Frontal cortex (tissue), 4 donors: ENCODE data around the gene MAP1LC3B. TPM values are rescaled to one million over a fixed set of nuclear protein-coding genes. Genes with fewer than 3 reads are reported as not detected.

Source experiments
- DNase-seq, 2 donors: peaks; one replicate each; pipeline ENCODE4 v3.0.0; 2012; ENCODE audit warnings: low spot score in 2 of 2
- FAIRE-seq: peaks from 2 replicates; lab custom pipeline; 2012; peaks lifted over from hg19 to GRCh38; lab: Jason Lieb, UNC
- total RNA-seq: library from RNA; depleted of rRNA; stranded (reverse); fragments of >200 nt; gene quantifications from one replicate; pipeline ENCODE4 v1.2.3, GENCODE V29; 2014
- donor health status: control.
- donor health status: control.
- donor health status: control.

MAP1LC3B gene
- total RNA-seq, 1 donor from 2014 or later, result 24.5 TPM

DNA sequence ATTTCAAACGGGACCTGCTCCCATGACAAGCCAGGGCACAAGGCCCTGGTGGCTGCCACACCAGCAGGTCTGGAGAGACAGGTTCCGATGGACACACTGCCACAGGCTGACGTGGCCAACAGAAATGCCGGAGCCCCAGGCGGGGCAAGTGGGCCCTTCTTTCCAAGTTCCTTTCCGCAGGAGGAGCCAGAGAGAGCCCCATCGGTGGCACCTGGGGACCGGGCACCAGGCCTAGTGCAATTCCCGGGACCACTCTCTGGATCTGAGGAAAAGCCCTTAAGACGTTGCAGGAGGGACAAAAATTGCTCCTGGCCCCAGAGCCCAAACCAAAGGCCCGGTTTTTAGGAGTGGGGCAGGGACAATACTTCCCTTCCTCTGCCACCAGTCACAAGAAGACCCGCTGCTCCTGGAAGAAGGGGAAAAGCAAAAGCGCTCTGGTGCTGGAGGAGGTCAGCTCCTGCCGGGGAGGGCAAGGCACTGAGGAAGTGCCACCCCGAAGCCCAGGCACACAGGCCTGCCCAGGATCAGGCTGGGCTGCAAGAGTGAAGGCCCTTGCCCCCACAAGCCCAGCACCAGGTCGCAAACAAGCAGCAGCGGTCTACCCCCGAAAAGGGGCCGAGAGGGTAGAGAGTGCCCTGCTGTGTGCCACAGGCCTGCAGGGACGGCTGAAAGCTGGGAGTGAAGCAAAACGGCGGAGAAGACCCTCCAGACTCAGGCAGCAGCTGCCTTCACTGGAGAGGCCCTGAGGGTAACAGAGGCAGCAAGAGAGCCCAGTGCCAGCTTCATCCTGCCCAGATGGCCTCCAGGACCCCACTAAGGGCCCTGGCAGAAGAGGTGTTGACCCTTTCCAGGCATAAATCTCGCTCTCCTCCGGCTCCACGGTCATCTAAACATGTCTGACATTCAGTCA lies 29.1 kb downstream of the MAP1LC3B start:
- FAIRE-seq (no peak), DNase-seq (no peak)

- FAIRE-seq (no peak), DNase-seq (no peak)
These were observed 30.0 kb downstream of the MAP1LC3B start for GRCh38 chr16:87422106-87422505.

DNA sequence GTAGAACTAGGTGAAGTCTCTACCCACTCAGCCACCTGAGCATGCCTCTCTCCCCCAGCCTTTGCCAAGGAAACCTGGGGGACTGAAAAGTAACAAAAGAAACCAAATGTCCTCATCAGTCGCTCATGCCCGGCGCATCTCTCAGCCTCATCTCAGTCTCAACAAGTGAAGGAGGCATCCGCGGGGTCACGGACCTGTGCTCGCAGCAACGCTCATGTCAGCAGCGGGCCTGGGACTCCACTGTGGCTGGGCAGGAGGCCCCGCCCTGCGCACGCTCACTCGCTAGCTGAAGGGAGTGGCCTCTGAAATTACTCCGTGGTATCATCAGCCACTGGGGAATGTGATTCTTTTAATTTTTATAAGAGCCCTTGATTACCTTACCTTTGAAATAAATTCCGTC lies 31.3 kb downstream of the MAP1LC3B start:
- no peak for FAIRE-seq

GRCh38 chr16:87424266-87424665 lies 32.1 kb downstream of the MAP1LC3B start:
- FAIRE-seq (no peak), DNase-seq (no peak)

More for the DNA sequence above, 31.3 kb downstream of the MAP1LC3B start:
- DNase-seq, result no peak

DNA sequence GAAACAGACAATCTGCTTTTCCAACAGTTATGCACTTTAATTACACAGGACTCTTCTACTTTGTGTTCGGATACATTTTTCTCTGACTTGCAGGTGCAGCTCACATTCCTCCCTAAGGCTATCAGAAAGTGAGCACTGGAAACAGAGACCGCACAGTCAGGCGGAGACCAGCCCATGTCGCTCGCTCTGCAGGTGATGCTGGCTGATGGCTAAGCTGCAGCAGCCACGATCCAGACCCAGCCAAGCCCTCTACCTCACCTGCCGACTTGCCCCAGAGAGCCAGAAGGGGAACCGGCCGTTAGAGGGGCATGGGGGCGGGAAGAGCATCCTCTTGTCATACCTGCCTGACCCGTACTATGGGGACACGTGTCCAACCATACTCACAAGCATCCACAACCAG lies 33.8 kb downstream of the MAP1LC3B start:
- DNase-seq (no peak), FAIRE-seq (no peak)

GRCh38 chr16:87426423-87427215 lies 34.5 kb downstream of the MAP1LC3B start:
- no peak for FAIRE-seq

DNA sequence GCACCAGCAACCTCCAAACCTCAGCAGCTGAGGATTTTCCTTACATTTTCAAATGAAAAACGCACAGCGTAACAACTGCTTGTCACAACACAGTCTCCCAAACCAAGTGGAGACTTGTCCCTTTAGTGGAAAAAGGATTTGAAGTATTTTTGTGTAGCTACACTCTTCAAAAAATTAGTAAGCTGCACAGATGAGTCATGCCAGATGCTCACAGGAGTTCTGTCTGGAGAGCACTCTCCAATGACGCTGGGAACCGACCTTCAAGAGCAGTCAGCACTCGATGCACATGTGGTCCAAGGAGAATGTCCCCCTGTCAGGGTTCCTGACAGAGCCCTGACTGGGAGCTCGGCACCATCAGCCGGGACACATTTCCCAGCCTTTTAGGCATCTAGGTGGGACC lies 39.8 kb downstream of the MAP1LC3B start:
- FAIRE-seq (no peak), DNase-seq (no peak)

More at GRCh38 chr16:87426423-87427215, 34.5 kb downstream of the MAP1LC3B start:
- DNase-seq, result no peak

DNA sequence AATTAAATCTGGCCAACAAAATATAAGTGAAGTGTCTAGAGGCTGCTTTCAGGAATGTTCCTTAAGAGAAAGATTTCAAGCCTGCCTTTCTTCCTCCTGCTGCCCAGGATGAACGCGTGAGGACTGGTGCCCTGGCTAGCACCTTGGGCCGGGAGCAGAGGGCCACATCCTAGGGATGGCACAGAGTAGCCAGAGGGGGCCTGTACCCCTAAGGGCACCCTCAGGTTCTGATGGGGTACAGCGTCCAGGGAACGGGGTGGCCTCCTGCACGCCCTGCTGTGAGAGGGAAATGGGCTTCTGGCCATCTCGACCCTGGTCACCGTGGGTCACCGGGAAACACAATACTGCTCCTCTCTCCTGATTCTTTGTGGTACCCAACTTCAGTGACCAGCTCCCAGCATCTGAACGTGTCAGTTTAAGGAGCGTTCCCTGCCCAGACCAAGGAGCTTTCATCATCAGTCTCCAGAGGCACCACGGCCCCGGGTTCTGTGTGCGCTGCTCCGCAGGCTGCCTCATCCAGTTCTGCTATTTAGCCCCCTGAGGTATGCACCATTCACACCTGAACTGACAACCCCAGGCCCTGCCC lies 40.3 kb downstream of the MAP1LC3B start:
- FAIRE-seq (no peak), DNase-seq (no peak)

DNA sequence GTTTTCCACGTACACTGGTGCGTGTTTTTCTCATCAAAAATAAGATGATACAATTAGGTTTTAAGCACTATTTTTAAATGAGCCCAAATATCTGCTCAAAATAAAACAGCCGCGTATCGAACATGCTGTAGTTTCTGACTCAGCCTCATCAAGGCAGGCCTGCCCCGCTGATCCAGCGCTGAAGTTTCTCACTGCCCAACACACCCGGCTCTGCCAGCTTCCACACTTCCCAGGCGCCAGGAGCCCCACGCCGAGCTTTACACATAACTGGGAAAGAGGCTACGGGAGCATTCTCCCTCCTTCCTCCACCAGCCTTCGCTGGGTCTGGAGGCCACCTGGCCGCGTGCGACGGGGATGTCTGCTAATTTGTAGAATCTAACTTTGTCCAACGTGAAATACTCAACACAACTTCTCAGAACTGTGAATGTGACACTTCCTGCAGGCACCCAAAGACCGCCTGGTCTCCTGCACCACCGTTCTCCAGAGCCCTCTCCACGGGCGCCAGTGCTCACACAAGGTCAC lies 42.1 kb downstream of the MAP1LC3B start:
- DNase-seq (no peak), FAIRE-seq (no peak)

DNA sequence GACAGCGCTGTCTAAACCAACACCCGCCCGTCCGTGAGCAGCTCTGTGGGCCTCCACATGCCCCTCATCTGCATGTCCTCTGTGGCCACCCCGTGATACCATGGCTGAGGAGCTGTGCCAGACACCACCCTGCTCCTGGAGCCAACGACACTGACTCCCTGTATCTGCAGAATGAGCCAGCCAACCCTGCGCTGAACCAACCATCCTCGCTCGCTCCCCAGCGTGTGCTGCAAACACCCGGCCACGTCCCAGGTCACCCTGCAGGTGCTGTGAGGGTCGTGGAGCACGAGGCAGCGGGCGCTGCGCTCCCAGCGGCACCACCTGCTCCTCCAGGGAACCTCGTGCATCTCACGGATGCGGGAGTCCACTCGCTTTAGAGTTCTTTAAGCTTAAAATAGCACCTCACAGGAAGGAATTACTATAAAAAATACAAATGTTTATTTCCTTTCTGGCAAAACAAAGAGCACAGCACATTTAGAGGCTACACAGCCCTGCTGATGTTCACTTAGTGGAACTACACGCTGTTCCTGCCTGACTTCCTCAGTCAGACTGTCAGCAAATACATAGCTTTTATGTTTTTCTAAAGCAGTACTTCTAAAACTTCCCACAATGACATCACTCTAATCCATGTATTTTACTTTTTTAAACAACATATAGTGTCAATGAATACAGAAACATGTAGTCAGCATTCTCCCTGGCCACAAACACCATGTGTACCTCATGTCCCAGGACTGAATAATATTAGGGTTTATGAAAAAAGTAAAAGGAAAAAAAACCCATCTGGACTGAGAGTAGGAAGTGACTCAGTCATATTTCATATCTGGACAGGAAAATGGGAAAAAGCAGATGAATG lies 43.5 kb downstream of the MAP1LC3B start:
- no peak for FAIRE-seq

GRCh38 chr16:87436225-87437172 lies 44.4 kb downstream of the MAP1LC3B start:
- FAIRE-seq, result no peak
- no peak for DNase-seq

More for the DNA sequence above, 43.5 kb downstream of the MAP1LC3B start:
- no peak for DNase-seq

GRCh38 chr16:87437327-87437726 lies 45.2 kb downstream of the MAP1LC3B start:
- no peak for FAIRE-seq
- no peak for DNase-seq

GRCh38 chr16:87437911-87438610 lies 45.9 kb downstream of the MAP1LC3B start:
- DNase-seq (no peak), FAIRE-seq (no peak)

- DNase-seq, result no peak
- FAIRE-seq, result no peak
These were observed 46.5 kb downstream of the MAP1LC3B start for GRCh38 chr16:87438611-87438985.

GRCh38 chr16:87439926-87440325 lies 47.8 kb downstream of the MAP1LC3B start:
- FAIRE-seq (no peak), DNase-seq (no peak)

- no peak for FAIRE-seq
- DNase-seq, result no peak
These were observed 49.9 kb downstream of the MAP1LC3B start for GRCh38 chr16:87441886-87442580.

DNA sequence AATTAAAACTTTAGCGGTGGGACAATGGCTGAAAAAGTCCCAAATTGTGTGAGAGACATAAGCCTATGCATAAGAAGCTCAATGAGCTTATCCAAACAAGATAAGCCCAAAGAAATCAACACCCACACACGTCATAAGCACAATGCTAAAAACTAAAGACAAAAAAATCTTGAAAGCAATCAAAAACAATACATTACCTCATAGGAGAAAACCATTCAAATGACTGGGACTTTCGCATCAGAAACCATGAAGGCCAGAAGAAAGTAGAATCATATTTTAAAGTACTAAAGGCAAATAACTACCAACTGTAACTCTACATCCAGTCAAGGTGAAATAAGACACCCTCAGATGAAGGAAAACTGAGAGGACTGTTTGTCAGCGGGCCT lies 50.4 kb downstream of the MAP1LC3B start:
- no peak for FAIRE-seq
- no peak for DNase-seq
